Right lobe of liver (tissue), 6 donors: Measurements from ENCODE around the gene GALNT10. TPM values are rescaled to one million over a fixed set of nuclear protein-coding genes. Genes with fewer than 3 reads are reported as not detected.

Source experiments
- ATAC-seq, 4 donors: fragments of 200-7000 bp; cut with Tn5 transposase; one replicate each; pipeline ENCODE4 v1.9.1; 2020; ENCODE audit warnings: mild to moderate bottlenecking in 4 of 4, moderate library complexity in 4 of 4
- DNase-seq, 3 donors: peaks; one replicate each; pipeline ENCODE4 v3.0.0-alpha.2; 2020
- H3K27ac ChIP-seq, 3 donors: fragments of 200-600 bp; one replicate each; pipeline ENCODE4 v1.8.0; 2022
- H3K27me3 ChIP-seq, 2 donors: fragments of 200-600 bp; one replicate each; pipeline ENCODE4 v1.8.0; 2022
- H3K36me3 ChIP-seq, 4 donors: fragments of 200-600 bp; sonication (generic) in 1 of 4; one replicate each; pipeline versions ENCODE4 v1.5.1 to v1.8.0; 2017 to 2022; ENCODE audit warnings: control low read depth in 1 of 4
- H3K4me1 ChIP-seq, 4 donors: fragments of 200-600 bp; sonication (generic) in 1 of 4; one replicate each; pipeline versions ENCODE4 v1.5.1 to v1.8.0; 2017 to 2022; ENCODE audit warnings: control low read depth in 1 of 4
- H3K4me3 ChIP-seq, 3 donors: fragments of 200-600 bp; one replicate each; pipeline ENCODE4 v1.8.0; 2022
- H3K9me3 ChIP-seq, 4 donors: fragments of 200-600 bp; sonication (generic) in 1 of 4; one replicate each; pipeline versions ENCODE4 v1.5.1 to v1.8.0; 2017 to 2022; ENCODE audit warnings: control low read depth in 1 of 4
- POLR2A ChIP-seq: fragments of 450-650 bp; IDR thresholded peaks from one replicate; pipeline ENCODE4 v1.6.1; 2017; ENCODE audit warnings: antibody characterized with exemption, mild to moderate bottlenecking
- WGBS: methylation state at CpG from one replicate; pipeline ENCODE4 v1.1.6; 2018; ENCODE audit warnings: low coverage, low lambda C conversion rate; ENCODE audit not compliant: insufficient coverage; ENCODE audit errors: missing lambda C conversion rate; 5-methylcytosine and 5-hydroxymethylcytosine counted together
- intact Hi-C, 2 donors: fragments of 100-400 bp; cut with DNase I; formaldehyde crosslinking; loops; one replicate each; pipeline versions ENCODE4 v1.11.2 to v1.14.1; 2022
- total RNA-seq, 6 experiments: library from RNA; depleted of rRNA in 2 of 6; stranded (reverse); fragments of >200 nt in 2 of 6; fragmentation: NEBNext Ultra II Directional in 3 of 6; extraction: Animal tissue kit (Norgen Biotek cat#: 25700) in 3 of 6; gene quantifications; one replicate each; pipeline versions ENCODE4 v1.1.0 to v1.2.4, GENCODE V29; 2016 to 2023
- TF ChIP-seq, protein P1 (sequence below), 4 donors: fragments of 200-600 bp in 3 of 4; fragments of 450-650 bp in 1 of 4; IDR thresholded peaks; one replicate each; pipeline versions ENCODE4 v1.5.1 to v1.8.0; 2016 to 2022; ENCODE audit warnings: antibody characterized with exemption in 4 of 4, mild to moderate bottlenecking in 2 of 4
- donor health status: DM: no; HTN: yes; CAD: no.
- donor health status: DM: no; HTN: no; CAD: no.
- donor health status: DM: no; HTN: no; CAD: no.
- donor health status: DM: no; HTN: yes; CAD: no.
- donor health status: DM: no; HTN: yes; CAD: no.

Gene GALNT10
- total RNA-seq, 6 experiments from 2014 or later = 4.0 to 9.7 (median 7.1) TPM

DNA sequence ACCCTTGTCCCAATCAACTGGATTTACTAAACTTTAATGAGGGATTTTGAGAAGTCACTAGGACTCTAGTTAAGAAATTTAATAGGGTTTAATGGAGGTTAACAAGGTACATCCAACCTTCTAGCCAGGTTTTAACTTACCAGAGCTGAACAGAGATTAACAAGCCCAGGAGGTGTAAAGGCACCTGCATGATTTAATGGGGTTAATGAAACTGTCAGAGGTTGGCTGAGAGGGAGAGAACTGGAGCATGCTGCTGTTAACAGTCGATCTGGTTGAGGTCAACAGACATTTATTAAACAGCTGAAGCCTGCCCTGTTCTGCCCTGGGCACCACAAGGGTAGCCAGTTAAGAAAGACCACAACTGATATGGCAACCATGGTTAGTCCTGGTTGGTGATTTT is 273.9 kb downstream of the GALNT10 start:
- peaks cover 0 to 5% (median 0%) of the 10 kb centered on the region in 4 donors for H3K4me1 ChIP-seq
- no CpG with 5 or more reads among the region's 1 CpG for WGBS
- no peak for ATAC-seq
- H3K27ac ChIP-seq = no peak overlapping the region
- no peaks in the 10 kb centered on the region for H3K9me3 ChIP-seq
- intact Hi-C loops = loop anchor here in 1 of 2 donors (10.0 kb wide), 1 partner anchor 140 kb away; no protein-coding TSS in a partner anchor
- H3K27me3 ChIP-seq = no peaks in the 10 kb centered on the region
- DNase-seq = no peak
- no peaks in the 10 kb centered on the region for H3K36me3 ChIP-seq
- TF ChIP-seq, protein P1, sequence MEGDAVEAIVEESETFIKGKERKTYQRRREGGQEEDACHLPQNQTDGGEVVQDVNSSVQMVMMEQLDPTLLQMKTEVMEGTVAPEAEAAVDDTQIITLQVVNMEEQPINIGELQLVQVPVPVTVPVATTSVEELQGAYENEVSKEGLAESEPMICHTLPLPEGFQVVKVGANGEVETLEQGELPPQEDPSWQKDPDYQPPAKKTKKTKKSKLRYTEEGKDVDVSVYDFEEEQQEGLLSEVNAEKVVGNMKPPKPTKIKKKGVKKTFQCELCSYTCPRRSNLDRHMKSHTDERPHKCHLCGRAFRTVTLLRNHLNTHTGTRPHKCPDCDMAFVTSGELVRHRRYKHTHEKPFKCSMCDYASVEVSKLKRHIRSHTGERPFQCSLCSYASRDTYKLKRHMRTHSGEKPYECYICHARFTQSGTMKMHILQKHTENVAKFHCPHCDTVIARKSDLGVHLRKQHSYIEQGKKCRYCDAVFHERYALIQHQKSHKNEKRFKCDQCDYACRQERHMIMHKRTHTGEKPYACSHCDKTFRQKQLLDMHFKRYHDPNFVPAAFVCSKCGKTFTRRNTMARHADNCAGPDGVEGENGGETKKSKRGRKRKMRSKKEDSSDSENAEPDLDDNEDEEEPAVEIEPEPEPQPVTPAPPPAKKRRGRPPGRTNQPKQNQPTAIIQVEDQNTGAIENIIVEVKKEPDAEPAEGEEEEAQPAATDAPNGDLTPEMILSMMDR (IDR thresholded peaks at IDR 0.05) = no peak
- TF ChIP-seq POLR2A = no peak
- no peak overlapping the region for H3K4me3 ChIP-seq

DNA sequence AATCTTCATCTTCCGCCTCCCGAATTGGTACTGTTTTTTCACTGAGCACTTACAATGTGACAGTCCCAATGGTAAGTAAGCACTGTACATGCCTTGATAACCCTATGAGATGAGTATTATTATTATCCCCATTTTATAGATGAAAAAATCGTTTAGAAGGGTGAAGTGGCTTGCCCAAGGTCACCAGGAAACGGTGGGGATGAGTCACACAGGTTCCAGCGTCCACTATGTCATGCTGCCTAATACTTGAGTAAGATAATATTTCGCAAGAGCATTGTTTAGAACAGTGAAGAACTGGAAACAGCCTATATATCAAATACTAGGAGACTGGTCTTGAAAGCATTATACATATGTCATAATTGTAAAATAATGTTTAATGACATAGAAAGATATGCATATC is 274.6 kb downstream of the GALNT10 start:
- 48% methylated on average over 6 of the region's 6 CpGs for WGBS
- no peaks in the 10 kb centered on the region for H3K27me3 ChIP-seq
- DNase-seq = no peak
- H3K27ac ChIP-seq = no peak overlapping the region
- ATAC-seq = peak in 2 of 4 donors; percentile 54 to 70
- no peak overlapping the region for H3K4me3 ChIP-seq
- no peaks in the 10 kb centered on the region for H3K36me3 ChIP-seq
- TF ChIP-seq POLR2A = no peak
- TF ChIP-seq, protein P1 (IDR thresholded peaks at IDR 0.05) = no peak
- H3K4me1 ChIP-seq = no peaks in the 10 kb centered on the region
- intact Hi-C loops = loop anchor here in 1 of 2 donors (10.0 kb wide), 1 partner anchor 140 kb away; no protein-coding TSS in a partner anchor
- H3K9me3 ChIP-seq = no peaks in the 10 kb centered on the region

DNA sequence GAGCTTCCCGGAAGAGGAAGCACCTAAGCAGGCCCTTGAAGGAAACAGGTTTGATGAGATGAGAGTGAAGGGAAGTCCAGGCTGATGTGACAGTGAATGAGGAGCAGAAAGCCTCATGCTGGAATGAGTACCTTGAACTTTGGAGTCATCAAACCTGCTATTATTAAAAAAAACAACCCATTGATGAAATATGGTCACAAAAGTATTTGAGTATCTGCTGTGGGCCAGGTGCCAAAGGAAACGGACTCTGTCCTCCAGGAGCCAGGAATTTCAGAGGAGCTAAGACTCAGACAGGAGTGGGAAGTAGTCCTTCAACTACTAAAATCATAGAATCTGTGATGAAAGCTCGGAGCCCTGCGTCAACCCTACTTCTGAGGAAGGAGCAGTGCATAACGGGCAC is 275.6 kb downstream of the GALNT10 start:
- no peak for DNase-seq
- H3K27me3 ChIP-seq = peaks cover 0 to under 1% of the 10 kb centered on the region in 2 donors
- H3K9me3 ChIP-seq = no peaks in the 10 kb centered on the region
- TF ChIP-seq, protein P1 (IDR thresholded peaks at IDR 0.05) = no peak
- TF ChIP-seq POLR2A = no peak
- H3K36me3 ChIP-seq = no peaks in the 10 kb centered on the region
- no peak overlapping the region for H3K27ac ChIP-seq
- H3K4me3 ChIP-seq = no peak overlapping the region
- no peak for ATAC-seq
- no peaks in the 10 kb centered on the region for H3K4me1 ChIP-seq
- intact Hi-C loops = loop anchor here in 1 of 2 donors (10.0 kb wide), 1 partner anchor 139 kb away; no protein-coding TSS in a partner anchor
- WGBS = 40% methylated on average over 3 of the region's 5 CpGs

DNA sequence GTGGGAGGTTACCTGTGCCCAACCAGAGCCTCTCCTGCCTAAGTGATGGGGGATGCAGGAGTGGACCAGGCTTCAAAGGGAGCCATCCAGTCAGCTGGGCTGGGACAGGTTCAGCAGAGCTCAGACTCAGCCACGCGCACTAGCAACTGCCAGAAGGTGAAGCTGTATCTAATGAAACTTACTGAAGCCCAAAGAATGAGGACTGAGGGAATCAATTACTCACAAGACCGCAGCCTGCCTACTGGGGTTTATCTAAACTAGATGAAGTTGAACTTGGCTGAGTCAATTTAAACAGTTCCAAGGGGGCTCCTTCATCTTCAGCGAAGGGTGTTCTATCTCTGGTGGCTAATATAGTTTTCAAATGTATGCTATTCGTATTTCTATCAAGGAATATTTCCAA is 276.1 kb downstream of the GALNT10 start:
- Histone ChIP-seq H3K4me1 (no peaks in the 10 kb centered on the region), H3K27me3 (peaks cover 1 to 5% of the 10 kb centered on the region in 2 donors), H3K27ac (no peak overlapping the region), H3K9me3 (no peaks in the 10 kb centered on the region), H3K36me3 (no peaks in the 10 kb centered on the region), H3K4me3 (no peak overlapping the region)
- ATAC-seq = no peak
- TF ChIP-seq POLR2A = no peak
- TF ChIP-seq, protein P1 (IDR thresholded peaks at IDR 0.05) = no peak
- no peak for DNase-seq
- 71% methylated on average over 3 of the region's 5 CpGs for WGBS
- intact Hi-C loops = loop anchor here in 1 of 2 donors (10.0 kb wide), 1 partner anchor 138 kb away; no protein-coding TSS in a partner anchor
